Measurements from ENCODE around the gene NUMBL.
"Not testable (repeated sequence)": the region's sequence is repeated elsewhere in the genome, so short reads cannot be mapped to it uniquely, and the experiment has no call there.

NUMBL gene

GRCh38 chr19:40659116-40659515 lies 31.3 kb downstream of the NUMBL start:
- no peak overlapping the region for H3K4me3 ChIP-seq (replicated peaks; ENCODE audit: insufficient read depth, low read length)
- H3K27me3 ChIP-seq (ENCODE audit: insufficient read depth, poor library complexity, severe bottlenecking) = no peaks in the 10 kb centered on the region
- DNase-seq (ENCODE audit: low read depth in 1 of 2, low spot score in 1 of 2) = no peak
- TF ChIP-seq CTCF (IDR thresholded peaks at IDR 0.05; ENCODE audit: insufficient read depth, low read length) (no peak), POLR2AphosphoS5 (IDR thresholded peaks at IDR 0.05; ENCODE audit: low read depth) (no peak), GABPA (IDR thresholded peaks at IDR 0.05; ENCODE audit: low read depth) (no peak), REST (IDR thresholded peaks at IDR 0.05; ENCODE audit: insufficient replicate concordance, low read depth) (no peak), SPI1 (IDR thresholded peaks at IDR 0.05; ENCODE audit: borderline replicate concordance, low read depth) (no peak)
- H3K27ac ChIP-seq (replicated peaks) = no peak overlapping the region

GRCh38 chr19:40658031-40658430 lies 32.4 kb downstream of the NUMBL start:
- Histone ChIP-seq H3K4me3 (replicated peaks; ENCODE audit: insufficient read depth, low read length) (no peak overlapping the region), H3K27ac (replicated peaks) (no peak overlapping the region), H3K27me3 (ENCODE audit: insufficient read depth, poor library complexity, severe bottlenecking) (no peaks in the 10 kb centered on the region)
- DNase-seq (ENCODE audit: low read depth in 1 of 2, low spot score in 1 of 2) = no peak
- TF ChIP-seq REST (IDR thresholded peaks at IDR 0.05; ENCODE audit: insufficient replicate concordance, low read depth) (no peak), GABPA (IDR thresholded peaks at IDR 0.05; ENCODE audit: low read depth) (no peak), SPI1 (IDR thresholded peaks at IDR 0.05; ENCODE audit: borderline replicate concordance, low read depth) (no peak), CTCF (IDR thresholded peaks at IDR 0.05; ENCODE audit: insufficient read depth, low read length) (no peak), POLR2AphosphoS5 (IDR thresholded peaks at IDR 0.05; ENCODE audit: low read depth) (no peak)

- H3K27me3 ChIP-seq (ENCODE audit: insufficient read depth, poor library complexity, severe bottlenecking); H3K4me3 ChIP-seq (replicated peaks; ENCODE audit: insufficient read depth, low read length); H3K27ac ChIP-seq (replicated peaks); DNase-seq (ENCODE audit: low read depth in 1 of 2, low spot score in 1 of 2): not testable (repeated sequence)
Measured at GRCh38 chr19:40655684-40656083, 34.8 kb downstream of the NUMBL start.

DNA sequence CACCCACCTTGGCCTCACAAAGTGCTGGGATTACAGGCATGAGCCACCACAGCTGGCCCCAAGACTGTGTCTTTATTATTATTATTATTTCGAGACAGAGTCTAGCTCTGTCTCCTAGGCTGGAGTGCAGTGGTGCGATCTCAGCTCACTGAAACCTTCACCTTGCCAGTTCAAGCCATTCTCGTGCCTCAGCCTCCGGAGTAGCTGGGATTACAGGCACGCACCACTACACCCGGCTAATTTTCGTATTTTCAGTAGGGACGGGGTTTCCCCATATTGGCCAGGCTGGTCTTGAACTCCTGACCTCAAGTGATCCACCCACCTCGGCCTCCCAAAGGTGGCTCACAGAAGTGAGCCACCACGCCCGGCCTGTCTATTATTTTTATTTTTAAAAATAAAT lies 38.1 kb downstream of the NUMBL start:
- not testable (repeated sequence) for H3K4me3 ChIP-seq (replicated peaks; ENCODE audit: insufficient read depth, low read length); H3K27ac ChIP-seq (replicated peaks); H3K27me3 ChIP-seq (ENCODE audit: insufficient read depth, poor library complexity, severe bottlenecking); DNase-seq (ENCODE audit: low read depth in 1 of 2, low spot score in 1 of 2)

GRCh38 chr19:40650749-40651305 lies 39.6 kb downstream of the NUMBL start:
- no peak for DNase-seq (ENCODE audit: low read depth in 1 of 2, low spot score in 1 of 2)
- Histone ChIP-seq H3K4me3 (replicated peaks; ENCODE audit: insufficient read depth, low read length) (no peak overlapping the region), H3K27ac (replicated peaks) (no peak overlapping the region), H3K27me3 (ENCODE audit: insufficient read depth, poor library complexity, severe bottlenecking) (no peaks in the 10 kb centered on the region)
- TF ChIP-seq POLR2AphosphoS5 (IDR thresholded peaks at IDR 0.05; ENCODE audit: low read depth) = no peak
- TF ChIP-seq GABPA (IDR thresholded peaks at IDR 0.05; ENCODE audit: low read depth) = no peak
- TF ChIP-seq CTCF (IDR thresholded peaks at IDR 0.05; ENCODE audit: insufficient read depth, low read length) = no peak
- TF ChIP-seq REST (IDR thresholded peaks at IDR 0.05; ENCODE audit: insufficient replicate concordance, low read depth) = no peak
- TF ChIP-seq SPI1 (IDR thresholded peaks at IDR 0.05; ENCODE audit: borderline replicate concordance, low read depth) = no peak
